H1 (cell line): ENCODE measurements around the gene METAP1D. TPM values are rescaled to one million over a fixed set of nuclear protein-coding genes. Genes with fewer than 3 reads are reported as not detected.

Experiments used
- CEBPB ChIP-seq: IDR thresholded peaks from 2 replicates; pipeline ENCODE4 v1.6.1; 2012; ENCODE audit warnings: low read depth, low read length
- POLR2AphosphoS5 ChIP-seq: IDR thresholded peaks from 2 replicates; pipeline ENCODE4 v1.6.1; 2011; ENCODE audit warnings: low read depth, low read length
- SP2 ChIP-seq: IDR thresholded peaks from 2 replicates; pipeline ENCODE4 v1.6.1; 2012; ENCODE audit warnings: mild to moderate bottlenecking, low read length, inconsistent platforms
- polyA plus RNA-seq, 7 experiments: library from polyadenylated mRNA; depleted of rRNA in 3 of 7; stranded (reverse) in 5 of 7; unstranded in 2 of 7; fragments of >200 nt in 5 of 7; fragments of 200-250 nt in 2 of 7; gene quantifications; 1 replicate in 5 of 7; 2 replicates in 1 of 7; 4 replicates in 1 of 7; pipeline versions ENCODE4 v1.2.1 to v1.2.3, GENCODE V29; 2011 to 2013; ENCODE audit warnings: missing spikeins in 2 of 7, mixed read lengths in 2 of 7
- total RNA-seq: library from RNA; stranded (reverse); fragmentation: NEBNext Ultra II Directional; extraction: Animal tissue kit (Norgen Biotek cat#: 25700); gene quantifications from 2 replicates; pipeline ENCODE4 v1.2.1, GENCODE V29; 2021

The METAP1D gene
- total and polyA plus RNA-seq, 2 of the 8 experiments (the other 6 are each of a cell fraction or from before 2014, with no cell fraction given) = 3.9 to 6.2 TPM

GRCh38 chr2:171999161-171999560, 592 bp upstream of the METAP1D start (continued):
- TF ChIP-seq SP2 = no peak
- no peak for TF ChIP-seq CEBPB
- no peak for TF ChIP-seq POLR2AphosphoS5
